DND-41 (cell line): Measurements from ENCODE around the gene SH3TC2.

Source experiments
- CTCF ChIP-seq: IDR thresholded peaks from 2 replicates; pipeline ENCODE4 v1.5.1; 2012; ENCODE audit warnings: borderline replicate concordance, low read length, moderate library complexity, mild to moderate bottlenecking; ENCODE audit not compliant: poor library complexity, severe bottlenecking; ENCODE audit errors: extremely low read depth
- EZH2 ChIP-seq: IDR thresholded peaks from 3 replicates; pipeline ENCODE4 v1.6.1; 2012; ENCODE audit warnings: borderline replicate concordance, low read depth, mild to moderate bottlenecking, moderate library complexity, low read length, inconsistent platforms; ENCODE audit not compliant: severe bottlenecking

GRCh38 chr5:148961261-148962199, 101.3 kb downstream of the SH3TC2 start:
- TF ChIP-seq CTCF (no peak), EZH2 (no peak)
